ENCODE data around the gene CCNL1. TPM values are rescaled to one million over a fixed set of nuclear protein-coding genes. Genes with fewer than 3 reads are reported as not detected.

The CCNL1 gene
- total RNA-seq, 1 donor from 2014 or later: 222 TPM

DNA sequence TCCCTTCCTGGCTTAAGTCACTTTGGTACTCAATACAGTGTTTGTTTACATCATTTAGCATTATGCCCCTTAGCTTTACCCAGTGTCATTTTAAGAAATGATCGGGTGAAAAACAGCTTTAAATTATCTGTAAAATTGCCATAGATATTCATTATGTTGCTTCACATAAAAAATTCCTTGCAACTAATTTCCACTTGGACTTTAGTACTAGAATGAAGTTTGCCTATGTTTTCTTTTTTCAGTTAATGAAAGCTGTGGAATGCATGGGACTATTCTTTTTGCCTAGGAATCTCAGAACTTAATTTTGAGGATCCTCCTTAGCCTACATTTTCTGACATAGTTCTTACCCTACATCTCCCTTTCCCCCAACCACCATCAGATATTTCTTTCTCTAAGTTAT is 38.4 kb downstream of the CCNL1 start:
- Mint-ChIP-seq H3K27me3 (no peaks in the 10 kb centered on the region), H3K9me3 (no peaks in the 10 kb centered on the region), H3K4me1 (no peaks in the 10 kb centered on the region), H3K36me3 (ENCODE audit: low read depth) (no peaks in the 10 kb centered on the region), H3K27ac (no peak overlapping the region), H3K4me3 (no peak overlapping the region)
- TF ChIP-seq, protein P1, sequence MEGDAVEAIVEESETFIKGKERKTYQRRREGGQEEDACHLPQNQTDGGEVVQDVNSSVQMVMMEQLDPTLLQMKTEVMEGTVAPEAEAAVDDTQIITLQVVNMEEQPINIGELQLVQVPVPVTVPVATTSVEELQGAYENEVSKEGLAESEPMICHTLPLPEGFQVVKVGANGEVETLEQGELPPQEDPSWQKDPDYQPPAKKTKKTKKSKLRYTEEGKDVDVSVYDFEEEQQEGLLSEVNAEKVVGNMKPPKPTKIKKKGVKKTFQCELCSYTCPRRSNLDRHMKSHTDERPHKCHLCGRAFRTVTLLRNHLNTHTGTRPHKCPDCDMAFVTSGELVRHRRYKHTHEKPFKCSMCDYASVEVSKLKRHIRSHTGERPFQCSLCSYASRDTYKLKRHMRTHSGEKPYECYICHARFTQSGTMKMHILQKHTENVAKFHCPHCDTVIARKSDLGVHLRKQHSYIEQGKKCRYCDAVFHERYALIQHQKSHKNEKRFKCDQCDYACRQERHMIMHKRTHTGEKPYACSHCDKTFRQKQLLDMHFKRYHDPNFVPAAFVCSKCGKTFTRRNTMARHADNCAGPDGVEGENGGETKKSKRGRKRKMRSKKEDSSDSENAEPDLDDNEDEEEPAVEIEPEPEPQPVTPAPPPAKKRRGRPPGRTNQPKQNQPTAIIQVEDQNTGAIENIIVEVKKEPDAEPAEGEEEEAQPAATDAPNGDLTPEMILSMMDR (IDR thresholded peaks at IDR 0.05): no peak
- intact Hi-C loops (cut with micrococcal nuclease): no loop called here
- ATAC-seq (ENCODE audit: low read depth) (no peak), DNase-seq (no peak)
- POLR2A ChIA-PET: interaction anchor here (1.3 kb wide), 1 partner anchor 32 kb away, joined by 4 read pairs; no protein-coding TSS in a partner anchor
- CTCF ChIA-PET: interaction anchor here (2.2 kb wide), 1 partner anchor 16 kb away, joined by 7 read pairs; no protein-coding TSS in a partner anchor

DNA sequence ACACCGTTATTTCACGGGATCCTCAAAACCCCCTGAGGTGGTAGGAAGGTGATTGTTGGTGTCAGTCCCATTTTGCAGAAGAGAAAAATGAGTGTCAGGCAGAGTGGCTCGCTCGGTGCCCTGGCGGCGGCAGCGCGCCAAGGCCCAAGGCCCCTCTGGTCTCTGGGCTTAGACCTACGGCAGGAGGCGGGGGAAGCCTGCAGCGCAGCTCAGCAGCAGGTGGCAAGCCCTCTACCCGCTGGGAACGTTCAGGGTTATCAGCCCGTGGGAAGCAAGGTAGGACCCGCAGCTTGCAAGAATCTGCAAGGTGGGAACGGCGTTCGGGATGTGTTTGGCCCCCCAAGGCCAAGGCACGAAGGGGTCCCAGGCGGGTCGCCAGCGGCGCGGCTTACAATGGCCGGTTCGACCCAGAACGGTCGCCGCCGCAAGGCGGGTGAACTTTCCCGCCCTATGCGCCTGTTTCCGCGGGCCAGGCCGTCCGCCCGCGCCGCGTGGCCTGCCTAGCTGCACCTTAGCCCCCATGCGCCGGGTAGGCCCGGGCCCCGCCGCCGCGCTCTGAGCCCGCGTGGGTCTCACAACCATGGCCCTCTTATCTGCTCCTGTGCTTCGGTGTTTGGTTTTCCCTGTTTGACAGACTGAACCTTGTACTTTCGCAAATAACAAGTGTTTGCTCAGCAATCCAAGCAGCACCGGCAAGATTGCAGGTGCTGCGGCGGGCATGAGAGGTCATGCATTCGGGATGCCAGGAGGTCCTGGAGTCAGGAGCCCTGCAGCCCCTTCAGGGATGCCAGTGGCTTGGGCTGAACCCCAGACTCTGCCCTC is 39.7 kb downstream of the CCNL1 start:
- POLR2A ChIA-PET: no interaction called here
- intact Hi-C loops (cut with micrococcal nuclease): no loop called here

DNA sequence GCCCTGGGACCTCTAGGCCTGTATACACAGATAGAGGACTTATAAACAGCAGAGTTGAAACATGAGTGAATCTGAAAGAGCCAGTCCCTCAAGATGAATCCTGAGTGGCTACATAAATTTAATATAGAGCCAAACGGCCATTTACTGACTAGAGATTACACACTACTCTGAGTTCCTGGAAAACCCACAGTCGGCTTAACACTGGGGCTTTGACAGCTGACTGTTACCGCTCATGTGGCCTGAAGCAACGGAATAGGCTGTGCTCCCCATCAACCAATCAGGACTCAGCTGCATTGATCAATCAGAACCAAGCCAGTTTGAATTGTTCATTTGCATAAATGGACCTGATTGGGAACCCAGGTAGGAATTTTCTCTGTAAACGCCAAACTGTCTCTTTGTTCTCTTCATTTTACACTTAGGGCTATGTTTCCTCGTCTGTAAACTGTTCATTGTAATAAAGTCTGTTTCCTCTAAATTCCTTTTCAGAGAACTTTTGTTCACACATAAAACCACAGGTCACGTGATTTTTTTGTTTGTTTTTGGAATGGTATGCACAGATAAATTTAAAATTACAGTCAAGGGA is 40.5 kb downstream of the CCNL1 start:
- Mint-ChIP-seq H3K36me3 (ENCODE audit: low read depth) (no peaks in the 10 kb centered on the region), H3K9me3 (no peaks in the 10 kb centered on the region), H3K27me3 (no peaks in the 10 kb centered on the region), H3K4me1 (no peaks in the 10 kb centered on the region), H3K4me3 (no peak overlapping the region), H3K27ac (no peak overlapping the region)
- ATAC-seq (ENCODE audit: low read depth): no peak
- intact Hi-C loops (cut with micrococcal nuclease): no loop called here
- TF ChIP-seq, protein P1 (IDR thresholded peaks at IDR 0.05): no peak
- POLR2A ChIA-PET: no interaction called here
- CTCF ChIA-PET: no interaction called here
- DNase-seq: no peak

More for the DNA sequence above, 39.7 kb downstream of the CCNL1 start:
- no peaks in the 10 kb centered on the region for H3K36me3 Mint-ChIP-seq (ENCODE audit: low read depth)
- TF ChIP-seq, protein P1 (IDR thresholded peaks at IDR 0.05): no peak
- no peaks in the 10 kb centered on the region for H3K27me3 Mint-ChIP-seq
- CTCF ChIA-PET: no interaction called here
- H3K4me3 Mint-ChIP-seq: no peak overlapping the region
- no peak for DNase-seq
- no peak for ATAC-seq (ENCODE audit: low read depth)
- H3K4me1 Mint-ChIP-seq: no peaks in the 10 kb centered on the region
- no peak overlapping the region for H3K27ac Mint-ChIP-seq
- no peaks in the 10 kb centered on the region for H3K9me3 Mint-ChIP-seq

DNA sequence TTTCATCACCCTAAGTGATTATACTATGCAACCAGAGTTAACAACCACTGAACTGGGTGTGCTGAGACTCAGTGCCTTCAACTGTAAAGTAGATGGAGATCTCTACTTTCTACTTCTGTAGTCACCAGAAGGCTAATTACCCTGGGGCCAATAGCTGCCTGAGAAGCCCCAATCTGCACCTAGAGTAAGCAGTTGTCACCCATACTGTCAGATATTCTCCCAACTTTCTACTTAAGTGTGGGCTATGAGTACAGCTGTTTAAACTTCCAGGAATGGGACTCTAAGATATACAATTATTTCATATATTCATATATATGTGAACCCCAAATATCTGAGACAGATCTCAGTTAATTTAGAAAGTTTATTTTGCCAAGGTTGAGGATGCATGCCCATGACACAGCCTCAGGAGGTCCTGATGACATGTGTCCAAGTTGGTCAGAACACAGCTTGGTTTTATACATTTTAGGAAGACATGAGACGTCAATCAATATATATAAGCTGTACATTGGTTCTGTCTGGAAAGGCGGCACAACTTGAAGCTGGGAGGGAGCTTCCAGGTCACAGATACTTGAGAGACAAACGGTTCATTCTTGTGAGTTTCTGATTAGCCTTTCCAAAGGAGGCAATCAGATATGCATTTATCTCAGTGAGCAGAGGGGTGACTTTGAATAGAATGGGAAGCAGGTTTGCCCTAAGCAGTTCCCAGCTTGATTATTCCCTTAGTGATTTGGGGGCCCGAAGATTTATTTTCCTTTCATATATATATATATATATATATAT is 41.9 kb downstream of the CCNL1 start:
- no peaks in the 10 kb centered on the region for H3K9me3 Mint-ChIP-seq
- no peak overlapping the region for H3K27ac Mint-ChIP-seq
- no peaks in the 10 kb centered on the region for H3K27me3 Mint-ChIP-seq
- no peaks in the 10 kb centered on the region for H3K4me1 Mint-ChIP-seq
- intact Hi-C loops (cut with micrococcal nuclease): no loop called here
- H3K4me3 Mint-ChIP-seq: no peak overlapping the region
- TF ChIP-seq, protein P1 (IDR thresholded peaks at IDR 0.05): no peak
- ChIA-PET CTCF (interaction anchor here (2.0 kb wide), 1 partner anchor 19 kb away, joined by 7 read pairs; no protein-coding TSS in a partner anchor), POLR2A (no interaction called here)
- ATAC-seq (ENCODE audit: low read depth) (no peak), DNase-seq (no peak)
- no peaks in the 10 kb centered on the region for H3K36me3 Mint-ChIP-seq (ENCODE audit: low read depth)

DNA sequence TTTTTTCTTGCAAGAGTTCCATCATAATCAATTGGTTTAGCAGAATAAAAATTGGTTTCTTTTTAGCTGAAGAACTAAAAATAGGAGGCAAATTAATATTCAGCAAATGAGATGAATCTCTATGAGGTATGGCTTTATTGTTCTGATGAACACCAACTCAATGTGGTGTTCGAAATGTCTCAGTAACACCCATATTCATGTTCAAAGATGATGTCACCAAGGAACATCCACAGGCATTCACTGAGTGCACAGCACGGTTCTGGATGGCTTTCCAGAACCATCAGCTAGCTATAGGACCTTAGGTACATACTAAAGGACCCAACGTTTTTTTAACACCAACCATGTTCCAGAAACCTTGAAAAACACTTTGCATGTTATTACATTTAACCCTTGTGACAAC is 42.7 kb downstream of the CCNL1 start:
- no peak overlapping the region for H3K27ac Mint-ChIP-seq
- H3K4me3 Mint-ChIP-seq: no peak overlapping the region
- POLR2A ChIA-PET: no interaction called here
- ATAC-seq (ENCODE audit: low read depth) (no peak), DNase-seq (no peak)
- H3K9me3 Mint-ChIP-seq: no peaks in the 10 kb centered on the region
- no peaks in the 10 kb centered on the region for H3K36me3 Mint-ChIP-seq (ENCODE audit: low read depth)
- H3K4me1 Mint-ChIP-seq: no peaks in the 10 kb centered on the region
- TF ChIP-seq, protein P1 (IDR thresholded peaks at IDR 0.05): no peak
- CTCF ChIA-PET: interaction anchor here (2.0 kb wide), 1 partner anchor 20 kb away, joined by 7 read pairs; no protein-coding TSS in a partner anchor
- intact Hi-C loops (cut with micrococcal nuclease): no loop called here
- no peaks in the 10 kb centered on the region for H3K27me3 Mint-ChIP-seq
